Endothelial cell (in vitro differentiated cells): ENCODE data around the gene SYT6. TPM values are rescaled to one million over a fixed set of nuclear protein-coding genes. Genes with fewer than 3 reads are reported as not detected.

Experiments
- DNase-seq: peaks from one replicate; pipeline ENCODE4 v3.0.0; 2021; ENCODE audit warnings: low spot score
- H3K27ac Mint-ChIP-seq: one replicate; pipeline ENCODE4 v1.8.0; 2021; ENCODE audit warnings: mixed read lengths, inconsistent platforms; ENCODE audit not compliant: unreplicated experiment
- H3K27me3 Mint-ChIP-seq: one replicate; pipeline ENCODE4 v1.8.0; 2021; ENCODE audit warnings: mild to moderate bottlenecking, moderate library complexity, mixed read lengths, inconsistent platforms; ENCODE audit not compliant: unreplicated experiment
- H3K36me3 Mint-ChIP-seq: one replicate; pipeline ENCODE4 v1.8.0; 2021; ENCODE audit warnings: mild to moderate bottlenecking, low read depth, mixed read lengths, inconsistent platforms; ENCODE audit not compliant: unreplicated experiment
- H3K4me1 Mint-ChIP-seq: one replicate; pipeline ENCODE4 v1.8.0; 2021; ENCODE audit warnings: mild to moderate bottlenecking, mixed read lengths, inconsistent platforms; ENCODE audit not compliant: unreplicated experiment
- H3K4me3 Mint-ChIP-seq: one replicate; pipeline ENCODE4 v1.8.0; 2021; ENCODE audit warnings: mild to moderate bottlenecking, mixed read lengths, inconsistent platforms; ENCODE audit not compliant: unreplicated experiment
- H3K9me3 Mint-ChIP-seq: one replicate; pipeline ENCODE4 v1.8.0; 2021; ENCODE audit warnings: mixed read lengths, inconsistent platforms; ENCODE audit not compliant: unreplicated experiment
- total RNA-seq: library from RNA; stranded (reverse); fragmentation: NEBNext Ultra II Directional; extraction: Animal tissue kit (Norgen Biotek cat#: 25700); gene quantifications from one replicate; pipeline ENCODE4 v1.2.1, GENCODE V29; 2021; ENCODE audit not compliant: unreplicated experiment
- TF ChIP-seq, protein P1 (sequence below): fragments of 200-600 bp; sonication (generic); IDR thresholded peaks from one replicate; pipeline ENCODE4 v1.5.0; 2021; ENCODE audit warnings: antibody characterized with exemption; ENCODE audit not compliant: unreplicated experiment

The SYT6 gene
- total RNA-seq, 1 donor from 2014 or later = 2.1 TPM

DNA sequence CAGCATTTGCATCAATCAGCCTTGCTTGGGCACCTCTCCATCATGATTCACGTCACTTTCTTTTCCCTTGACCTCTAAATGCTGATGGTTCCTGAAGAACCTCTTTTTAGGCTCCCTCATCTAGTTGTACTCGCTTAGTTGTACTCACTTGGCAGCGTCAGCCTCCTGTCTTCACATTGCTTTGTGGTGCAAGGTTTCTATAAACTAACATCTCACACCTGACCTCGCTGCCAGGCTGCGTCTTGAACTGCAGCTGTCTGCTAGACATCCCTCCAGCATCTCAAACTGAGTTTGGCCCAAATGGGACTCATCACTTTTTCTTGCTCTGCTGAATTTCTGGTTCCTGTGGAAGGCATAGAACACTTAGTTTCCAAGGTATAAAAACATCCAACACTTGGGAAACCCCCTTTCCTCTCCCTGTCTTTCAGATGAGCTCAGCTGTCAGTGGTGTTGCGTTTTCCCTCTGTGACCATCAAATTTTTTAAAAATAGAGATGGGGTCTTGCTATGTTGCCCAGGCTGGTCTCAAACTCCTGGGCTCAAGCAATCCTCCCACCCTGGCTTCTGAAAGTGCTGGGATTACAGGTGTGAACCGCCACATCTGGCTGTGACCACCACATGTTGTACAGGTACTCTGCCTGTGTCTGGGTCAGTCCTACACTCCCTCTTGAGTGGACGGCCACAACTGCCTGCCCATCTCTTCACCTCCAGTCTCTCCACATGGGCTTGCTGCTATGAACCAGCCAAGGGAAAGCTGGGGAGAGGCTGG is 66.9 kb downstream of the SYT6 start:
- Mint-ChIP-seq H3K4me3 (no peak overlapping the region), H3K27ac (no peak overlapping the region), H3K4me1 (peaks cover 13% of the 10 kb centered on the region), H3K9me3 (no peaks in the 10 kb centered on the region), H3K36me3 (peaks cover 3% of the 10 kb centered on the region), H3K27me3 (no peaks in the 10 kb centered on the region)
- TF ChIP-seq, protein P1, sequence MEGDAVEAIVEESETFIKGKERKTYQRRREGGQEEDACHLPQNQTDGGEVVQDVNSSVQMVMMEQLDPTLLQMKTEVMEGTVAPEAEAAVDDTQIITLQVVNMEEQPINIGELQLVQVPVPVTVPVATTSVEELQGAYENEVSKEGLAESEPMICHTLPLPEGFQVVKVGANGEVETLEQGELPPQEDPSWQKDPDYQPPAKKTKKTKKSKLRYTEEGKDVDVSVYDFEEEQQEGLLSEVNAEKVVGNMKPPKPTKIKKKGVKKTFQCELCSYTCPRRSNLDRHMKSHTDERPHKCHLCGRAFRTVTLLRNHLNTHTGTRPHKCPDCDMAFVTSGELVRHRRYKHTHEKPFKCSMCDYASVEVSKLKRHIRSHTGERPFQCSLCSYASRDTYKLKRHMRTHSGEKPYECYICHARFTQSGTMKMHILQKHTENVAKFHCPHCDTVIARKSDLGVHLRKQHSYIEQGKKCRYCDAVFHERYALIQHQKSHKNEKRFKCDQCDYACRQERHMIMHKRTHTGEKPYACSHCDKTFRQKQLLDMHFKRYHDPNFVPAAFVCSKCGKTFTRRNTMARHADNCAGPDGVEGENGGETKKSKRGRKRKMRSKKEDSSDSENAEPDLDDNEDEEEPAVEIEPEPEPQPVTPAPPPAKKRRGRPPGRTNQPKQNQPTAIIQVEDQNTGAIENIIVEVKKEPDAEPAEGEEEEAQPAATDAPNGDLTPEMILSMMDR = no peak
- DNase-seq = no peak

DNA sequence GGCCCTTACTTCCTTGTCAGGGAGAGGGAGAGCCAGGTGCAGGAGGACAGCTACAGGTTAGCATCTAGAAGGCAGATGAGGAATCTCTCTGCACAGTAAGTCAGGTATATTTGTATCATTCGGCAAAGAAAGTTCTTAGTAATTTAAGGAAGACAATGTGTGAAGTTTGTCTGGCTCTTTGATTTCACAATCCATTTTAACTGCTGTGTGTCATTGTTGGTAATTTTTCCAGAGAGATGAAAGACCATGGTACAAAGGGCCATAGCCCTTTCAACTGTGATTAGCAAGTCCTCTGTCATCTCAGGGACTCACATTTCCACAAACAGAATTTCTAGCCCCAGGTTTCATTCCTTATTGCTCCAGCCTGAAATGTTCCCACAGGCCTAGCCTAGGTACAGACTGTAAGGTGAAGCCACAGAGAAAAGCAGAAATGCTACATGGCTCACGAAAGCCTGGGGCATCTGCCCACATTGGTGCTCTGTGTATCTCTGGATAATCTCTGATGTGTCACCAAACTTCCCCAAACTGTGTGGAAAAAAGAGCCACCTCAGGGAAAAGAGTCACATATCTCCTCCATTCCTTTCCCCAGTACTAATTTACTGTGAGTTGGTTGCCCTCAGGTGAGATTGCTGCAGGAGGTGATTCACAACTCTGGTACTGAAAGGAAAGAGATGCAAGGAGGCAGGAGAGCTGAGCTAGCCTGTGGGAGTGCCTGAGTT is 70.6 kb downstream of the SYT6 start:
- Mint-ChIP-seq H3K4me1 (peaks cover 26% of the 10 kb centered on the region), H3K27ac (peak overlapping the region; percentile 58), H3K9me3 (no peaks in the 10 kb centered on the region), H3K4me3 (no peak overlapping the region), H3K36me3 (peaks cover 3% of the 10 kb centered on the region), H3K27me3 (peaks cover 1% of the 10 kb centered on the region)
- TF ChIP-seq, protein P1 = no peak
- no peak for DNase-seq

DNA sequence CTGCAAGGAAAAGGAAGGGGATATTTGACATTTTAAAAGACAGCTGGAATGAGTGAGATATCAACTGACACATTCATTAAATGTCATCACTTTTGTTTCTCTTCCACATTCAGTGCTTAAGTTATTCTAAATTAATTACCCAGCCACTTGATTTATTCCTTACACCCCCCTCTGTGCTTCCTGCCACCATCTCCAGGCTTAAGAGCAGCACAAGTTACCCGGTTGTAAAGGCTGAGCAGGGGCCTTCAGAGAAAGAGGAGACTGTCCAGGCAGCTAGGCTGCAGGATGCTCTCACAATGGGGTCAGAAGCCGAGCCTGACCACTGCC is 71.4 kb downstream of the SYT6 start:
- H3K27me3 Mint-ChIP-seq = peaks cover 1% of the 10 kb centered on the region
- peaks cover 26% of the 10 kb centered on the region for H3K4me1 Mint-ChIP-seq
- no peaks in the 10 kb centered on the region for H3K9me3 Mint-ChIP-seq
- H3K36me3 Mint-ChIP-seq = no peaks in the 10 kb centered on the region
- TF ChIP-seq, protein P1 = no peak
- no peak overlapping the region for H3K4me3 Mint-ChIP-seq
- DNase-seq = no peak
- H3K27ac Mint-ChIP-seq = peak overlapping the region; percentile 79

DNA sequence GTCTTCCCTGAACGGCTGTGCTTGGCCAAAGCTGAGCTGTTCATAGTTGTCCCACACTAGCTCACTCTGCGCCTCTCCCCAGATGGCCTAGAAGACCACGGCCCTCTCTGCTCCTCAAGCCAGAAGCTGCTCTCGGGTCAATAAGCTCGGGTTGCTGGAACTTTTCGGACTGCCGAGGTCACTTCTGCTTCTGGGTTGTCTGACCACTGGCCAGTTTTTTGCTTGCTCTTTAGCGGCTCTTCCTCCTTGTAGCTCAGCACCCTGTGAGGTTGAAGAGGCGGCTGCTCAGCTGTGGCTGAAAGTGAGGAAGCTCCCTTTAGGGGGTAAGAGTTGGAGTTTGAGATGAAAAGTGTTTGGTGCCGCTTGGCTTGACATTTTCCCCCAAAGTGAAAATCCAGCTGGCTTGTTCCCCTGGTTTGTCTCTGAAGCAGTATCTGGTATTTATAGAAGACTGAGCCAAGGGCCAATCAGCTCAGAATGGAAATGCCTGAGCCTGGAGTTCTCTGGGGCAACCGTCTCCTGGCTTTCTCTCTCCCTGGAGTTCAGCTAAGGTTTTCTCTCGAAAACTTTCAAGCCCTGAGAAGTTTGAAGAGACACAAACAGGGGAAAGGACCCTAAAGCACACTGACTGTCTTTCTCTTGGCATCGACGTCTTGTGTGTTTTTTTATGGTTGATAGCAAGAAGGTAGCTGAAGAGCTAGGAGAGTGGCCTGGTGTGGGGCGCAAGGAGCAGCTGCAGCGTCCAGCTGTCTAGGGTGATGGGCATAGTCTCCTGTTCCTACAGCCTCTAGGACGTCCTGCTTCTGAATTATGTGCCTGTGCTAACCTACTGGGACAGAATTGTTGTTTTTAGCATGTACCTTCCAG is 72.0 kb downstream of the SYT6 start:
- no peaks in the 10 kb centered on the region for H3K9me3 Mint-ChIP-seq
- peak overlapping the region; percentile 79 for H3K27ac Mint-ChIP-seq
- H3K4me3 Mint-ChIP-seq = no peak overlapping the region
- no peaks in the 10 kb centered on the region for H3K36me3 Mint-ChIP-seq
- peaks cover 26% of the 10 kb centered on the region for H3K4me1 Mint-ChIP-seq
- DNase-seq = no peak
- TF ChIP-seq, protein P1 = no peak
- peaks cover 1% of the 10 kb centered on the region for H3K27me3 Mint-ChIP-seq
